Tibial nerve (tissue), 4 donors: Measurements from ENCODE around the gene KIZ. TPM values are rescaled to one million over a fixed set of nuclear protein-coding genes. Genes with fewer than 3 reads are reported as not detected.

Source experiments
- DNase-seq, 2 donors: peaks; one replicate each; pipeline ENCODE4 v3.0.0-alpha.2; 2019; ENCODE audit warnings: low spot score in 2 of 2
- H3K27ac ChIP-seq, 4 donors: fragments of 200-600 bp; sonication (generic) in 3 of 4; one replicate each; pipeline ENCODE4 v1.5.1; 2017 to 2019; ENCODE audit warnings: mild to moderate bottlenecking in 1 of 4
- H3K27me3 ChIP-seq, 2 donors: fragments of 200-600 bp; sonication (generic) in 1 of 2; one replicate each; pipeline versions ENCODE4 v1.5.1 to v1.6.0; 2017 to 2019
- H3K36me3 ChIP-seq, 3 donors: fragments of 200-600 bp; sonication (generic); one replicate each; pipeline ENCODE4 v1.5.1; 2018 to 2019
- H3K4me1 ChIP-seq, 4 donors: fragments of 200-600 bp; sonication (generic) in 3 of 4; one replicate each; pipeline ENCODE4 v1.5.1; 2017 to 2019
- H3K4me3 ChIP-seq, 4 donors: fragments of 200-600 bp; sonication (generic) in 3 of 4; one replicate each; pipeline ENCODE4 v1.5.1; 2017 to 2019; ENCODE audit warnings: mild to moderate bottlenecking in 1 of 4, moderate library complexity in 1 of 4
- H3K9me3 ChIP-seq, 4 donors: fragments of 200-600 bp; sonication (generic) in 3 of 4; one replicate each; pipeline ENCODE4 v1.5.1; 2017 to 2019
- EP300 ChIP-seq, 2 donors: sonication (generic); formaldehyde crosslinking; IDR thresholded peaks; one replicate each; pipeline ENCODE4 v1.6.1; 2017; ENCODE audit warnings: antibody characterized with exemption in 2 of 2, mild to moderate bottlenecking in 1 of 2
- POLR2A ChIP-seq, 2 donors: fragments of 450-650 bp; IDR thresholded peaks; one replicate each; pipeline ENCODE4 v1.6.1; 2017; ENCODE audit warnings: antibody characterized with exemption in 2 of 2, mild to moderate bottlenecking in 2 of 2, moderate library complexity in 2 of 2
- WGBS, 2 donors: methylation state at CpG; one replicate each; pipeline ENCODE4 v1.1.5; 2018; 5-methylcytosine and 5-hydroxymethylcytosine counted together
- total RNA-seq, 4 donors: library from RNA; depleted of rRNA; stranded (reverse); fragments of >200 nt; gene quantifications; one replicate each; pipeline ENCODE4 v1.1.0, GENCODE V29; 2016
- TF ChIP-seq, protein P1 (sequence below), 5 experiments: fragments of 200-600 bp in 3 of 5; fragments of 450-650 bp in 2 of 5; sonication (generic) in 3 of 5; IDR thresholded peaks; one replicate each; pipeline ENCODE4 v1.5.1; 2016 to 2019; ENCODE audit warnings: antibody characterized with exemption in 5 of 5, mild to moderate bottlenecking in 3 of 5, moderate library complexity in 2 of 5

Gene KIZ
- total RNA-seq, 4 donors from 2014 or later: 19.8 to 58.6 (median 54.9) TPM

DNA sequence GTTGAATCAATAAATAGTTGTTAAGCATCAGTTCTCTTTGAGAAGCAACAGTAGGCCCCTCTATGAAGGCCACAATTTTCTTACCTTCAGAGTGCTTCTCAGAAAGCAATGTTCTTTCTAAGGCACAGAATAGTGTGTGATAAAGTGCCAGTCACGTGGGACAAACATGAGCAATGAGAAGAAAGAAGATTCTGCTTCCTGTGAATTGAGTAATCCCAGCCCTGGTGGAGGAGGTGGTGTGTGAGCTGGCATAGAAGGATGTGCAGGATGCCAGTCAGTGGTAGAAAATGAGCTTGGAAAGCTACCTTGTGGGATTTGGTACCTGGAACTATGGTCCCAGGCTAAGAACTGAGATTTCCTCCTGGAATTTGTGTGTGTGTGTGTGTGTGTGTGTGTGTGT lies 21.7 kb downstream of the KIZ start:
- TF ChIP-seq EP300 (IDR thresholded peaks at IDR 0.05): no peak
- TF ChIP-seq, protein P1, sequence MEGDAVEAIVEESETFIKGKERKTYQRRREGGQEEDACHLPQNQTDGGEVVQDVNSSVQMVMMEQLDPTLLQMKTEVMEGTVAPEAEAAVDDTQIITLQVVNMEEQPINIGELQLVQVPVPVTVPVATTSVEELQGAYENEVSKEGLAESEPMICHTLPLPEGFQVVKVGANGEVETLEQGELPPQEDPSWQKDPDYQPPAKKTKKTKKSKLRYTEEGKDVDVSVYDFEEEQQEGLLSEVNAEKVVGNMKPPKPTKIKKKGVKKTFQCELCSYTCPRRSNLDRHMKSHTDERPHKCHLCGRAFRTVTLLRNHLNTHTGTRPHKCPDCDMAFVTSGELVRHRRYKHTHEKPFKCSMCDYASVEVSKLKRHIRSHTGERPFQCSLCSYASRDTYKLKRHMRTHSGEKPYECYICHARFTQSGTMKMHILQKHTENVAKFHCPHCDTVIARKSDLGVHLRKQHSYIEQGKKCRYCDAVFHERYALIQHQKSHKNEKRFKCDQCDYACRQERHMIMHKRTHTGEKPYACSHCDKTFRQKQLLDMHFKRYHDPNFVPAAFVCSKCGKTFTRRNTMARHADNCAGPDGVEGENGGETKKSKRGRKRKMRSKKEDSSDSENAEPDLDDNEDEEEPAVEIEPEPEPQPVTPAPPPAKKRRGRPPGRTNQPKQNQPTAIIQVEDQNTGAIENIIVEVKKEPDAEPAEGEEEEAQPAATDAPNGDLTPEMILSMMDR (IDR thresholded peaks at IDR 0.05): no peak
- H3K4me3 ChIP-seq: no peak overlapping the region

GRCh38 chr20:21149344-21149743 lies 23.5 kb downstream of the KIZ start:
- WGBS, 2 donors: 82 to 86% methylated on average over 9 of the region's 9 CpGs
- H3K27ac ChIP-seq: no peak overlapping the region
- no peaks in the 10 kb centered on the region for H3K27me3 ChIP-seq
- H3K36me3 ChIP-seq: peaks cover 0 to 42% (median 7%) of the 10 kb centered on the region in 3 donors
- H3K4me1 ChIP-seq: no peaks in the 10 kb centered on the region
- H3K9me3 ChIP-seq: no peaks in the 10 kb centered on the region
- TF ChIP-seq, protein P1 (IDR thresholded peaks at IDR 0.05): no peak
- TF ChIP-seq EP300 (IDR thresholded peaks at IDR 0.05) (no peak), POLR2A (IDR thresholded peaks at IDR 0.05) (no peak)
- no peak for DNase-seq
- H3K4me3 ChIP-seq: no peak overlapping the region

More for the DNA sequence above, 21.7 kb downstream of the KIZ start:
- Histone ChIP-seq H3K36me3 (peaks cover 0 to 42% (median 7%) of the 10 kb centered on the region in 3 donors), H3K27me3 (no peaks in the 10 kb centered on the region), H3K27ac (no peak overlapping the region), H3K4me1 (no peaks in the 10 kb centered on the region), H3K9me3 (no peaks in the 10 kb centered on the region)
- DNase-seq: no peak
- 54 to 86% methylated on average over 1 of the region's 1 CpG for WGBS, 2 donors

DNA sequence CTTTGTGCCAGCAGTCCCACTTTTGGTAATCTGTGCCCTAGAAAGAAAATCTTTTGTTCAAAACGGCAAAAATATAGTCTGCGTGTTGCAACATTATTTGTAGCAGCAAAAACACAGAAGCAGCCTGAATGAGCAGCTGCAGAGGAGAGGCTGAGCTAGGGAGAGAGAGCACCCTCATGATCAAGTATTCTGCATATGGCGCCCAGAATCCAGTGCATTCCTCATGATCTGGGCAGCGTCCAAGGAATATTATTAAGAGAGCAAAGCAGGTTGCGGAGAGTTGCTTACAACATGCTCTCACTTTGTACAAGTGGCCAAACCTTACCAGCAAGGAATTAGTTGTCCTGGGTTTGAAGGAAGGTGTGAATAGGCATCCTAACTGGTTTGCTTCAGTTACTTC lies 25.9 kb downstream of the KIZ start:
- Histone ChIP-seq H3K4me3 (no peak overlapping the region), H3K4me1 (no peaks in the 10 kb centered on the region), H3K27me3 (no peaks in the 10 kb centered on the region), H3K9me3 (no peaks in the 10 kb centered on the region), H3K27ac (no peak overlapping the region), H3K36me3 (peaks cover 0 to 38% (median 7%) of the 10 kb centered on the region in 3 donors)
- no peak for DNase-seq
- WGBS, 2 donors: 73 to 81% methylated on average over 5 of the region's 5 CpGs
- no peak for TF ChIP-seq POLR2A (IDR thresholded peaks at IDR 0.05)
- TF ChIP-seq EP300 (IDR thresholded peaks at IDR 0.05): no peak
- TF ChIP-seq, protein P1 (IDR thresholded peaks at IDR 0.05): no peak

DNA sequence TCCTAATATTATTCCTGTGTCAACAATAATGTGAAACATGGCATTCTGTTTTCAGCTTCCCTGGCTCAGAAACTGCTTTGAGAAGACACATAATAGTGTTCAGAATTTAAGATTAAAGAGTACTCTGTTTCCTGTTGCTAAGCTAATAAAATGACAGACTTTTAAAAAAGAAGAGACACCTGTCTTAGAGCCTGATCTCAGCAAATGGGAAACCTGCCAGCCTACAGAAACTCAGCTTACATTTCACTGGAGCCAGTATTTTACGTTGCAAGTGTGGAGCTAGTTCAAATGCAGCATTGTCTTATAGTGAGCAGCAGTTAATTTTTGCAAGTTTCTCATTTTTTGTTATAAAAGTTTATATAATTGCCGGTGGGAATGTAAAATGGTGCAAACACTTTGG lies 28.8 kb downstream of the KIZ start:
- TF ChIP-seq, protein P1 (IDR thresholded peaks at IDR 0.05): no peak
- TF ChIP-seq POLR2A (IDR thresholded peaks at IDR 0.05) (no peak), EP300 (IDR thresholded peaks at IDR 0.05) (no peak)
- no peaks in the 10 kb centered on the region for H3K4me1 ChIP-seq
- 32 to 72% methylated on average over 2 of the region's 2 CpGs for WGBS, 2 donors
- no peak overlapping the region for H3K4me3 ChIP-seq
- H3K36me3 ChIP-seq: peaks cover 0 to 14% (median 0%) of the 10 kb centered on the region in 3 donors
- H3K9me3 ChIP-seq: no peaks in the 10 kb centered on the region
- H3K27ac ChIP-seq: no peak overlapping the region
- no peaks in the 10 kb centered on the region for H3K27me3 ChIP-seq
- no peak for DNase-seq

DNA sequence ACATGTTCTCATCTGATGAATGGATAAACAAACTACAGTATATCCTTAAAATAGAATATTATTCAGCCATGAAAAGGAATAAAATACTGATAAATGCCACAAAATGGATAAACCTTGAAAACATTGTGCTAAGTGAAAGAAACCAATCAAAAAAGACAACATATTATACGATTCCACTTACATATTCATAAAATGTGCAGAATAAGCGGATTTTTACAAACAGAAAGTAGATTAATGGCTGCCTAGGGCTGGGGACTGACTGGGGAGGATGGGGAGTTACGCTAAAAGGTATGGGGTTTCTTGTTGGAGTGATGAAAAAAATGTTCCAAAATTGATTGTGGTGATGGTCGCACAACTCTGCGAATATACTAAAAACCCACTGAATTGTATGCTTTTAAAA lies 29.4 kb downstream of the KIZ start:
- Histone ChIP-seq H3K27ac (no peak overlapping the region), H3K36me3 (peaks cover 0 to 13% (median 0%) of the 10 kb centered on the region in 3 donors), H3K27me3 (no peaks in the 10 kb centered on the region), H3K4me1 (no peaks in the 10 kb centered on the region), H3K4me3 (no peak overlapping the region), H3K9me3 (no peaks in the 10 kb centered on the region)
- 97 to 98% methylated on average over 5 of the region's 5 CpGs for WGBS, 2 donors
- TF ChIP-seq EP300 (IDR thresholded peaks at IDR 0.05) (no peak), POLR2A (IDR thresholded peaks at IDR 0.05) (no peak)
- TF ChIP-seq, protein P1 (IDR thresholded peaks at IDR 0.05): no peak
- DNase-seq: no peak
